Heart left ventricle (tissue), 13 donors: ENCODE data around the gene POGZ.

ENCODE experiments used
- CTCF ChIP-seq, 12 donors: fragments of 200-600 bp; sonication (generic) in 4 of 12; IDR thresholded peaks; one replicate each; pipeline versions ENCODE4 v1.5.0 to v1.8.0; 2018 to 2022; ENCODE audit warnings: antibody characterized with exemption in 12 of 12, mild to moderate bottlenecking in 5 of 12
- POLR2A ChIP-seq, 2 donors: fragments of 450-650 bp; IDR thresholded peaks; one replicate each; pipeline ENCODE4 v1.6.1; 2017; ENCODE audit warnings: antibody characterized with exemption in 2 of 2, mild to moderate bottlenecking in 2 of 2, moderate library complexity in 2 of 2
- donor health status: ischemic (EF 13 %, LVEDD 7.1; RV severe dilation, severe dysfunction).
- donor health status: DM: no; HTN: yes; CAD: no.
- donor health status: DM: no; HTN: no; CAD: no.
- donor health status: ischemic (EF 25% LVEDD 6.9; RV normal size, moderate dysfunction).
- donor health status: ischemic (EF 25% LVEDD 5.7; RV mildly dilated, moderate dysfunction).
- donor health status: ischemic (EF 35%, LVEDD 5.7; RV mildly dilated, moderate dysfunction).
- donor health status: nonischemic (EF 11% LVEDD 7.7; RV severe dilation, severe dysfunction).
- donor health status: DM: yes; HTN: yes; CAD: no.
- donor health status: PGD.
- donor health status: ischemic (EF 29% LVEDD 5.4; RV normal size, mild dysfunction).
- donor health status: nonischemic (EF 23%, LVEDD 6.1; RV moderate dilation, normal function).

GRCh38 chr1:151361883-151362282 lies 97.4 kb downstream of the POGZ start:
- TF ChIP-seq CTCF (IDR thresholded peaks at IDR 0.05) (no peak), POLR2A (IDR thresholded peaks at IDR 0.05) (no peak)
